Right kidney (tissue), 9 donors: ENCODE data around the gene ZSCAN20.
A peak's percentile ranks its signal among the peaks of the same experiment; 100 is the strongest.

Experiments used
- DNase-seq: peaks from one replicate; pipeline ENCODE4 v3.0.0-alpha.2; 2016
- long read RNA-seq, 8 donors: transcript quantifications; one replicate each; lab custom pipeline, GENCODE V29; 2026

Gene ZSCAN20
- long read RNA-seq, donor 1, result 0 reads
- long read RNA-seq, donor 2, result 0 reads
- long read RNA-seq, donor 3, result 0 reads
- long read RNA-seq, donor 4, result 0 reads
- long read RNA-seq, donor 5, result 0 reads
- long read RNA-seq, donor 6, result 0 reads
- long read RNA-seq, donor 7, result 0 reads
- long read RNA-seq, donor 8, full-length matches to known transcripts, result 1 of 1 reads
- long read RNA-seq, donor 8, partial matches to known transcripts, result 0 of 1 reads
- long read RNA-seq, donor 8, other reads (novel, unspliced or antisense), result 0 of 1 reads

GRCh38 chr1:33472269-33472980 lies at the start of gene ZSCAN20:
TSS of gene ZSCAN20 (plus strand) at chr1:33472645. CDS start at chr1:33479289, 6,644 bp downstream.
- DNase-seq, result peak; percentile 80

- DNase-seq, result no peak
Observed at GRCh38 chr1:33424205-33424604, 48.2 kb upstream of the ZSCAN20 start.

- no peak for DNase-seq
Observed at GRCh38 chr1:33424610-33425009, 47.8 kb upstream of the ZSCAN20 start.

GRCh38 chr1:33425900-33426299 lies 46.5 kb upstream of the ZSCAN20 start:
- DNase-seq, result no peak

GRCh38 chr1:33426916-33427315 lies 45.5 kb upstream of the ZSCAN20 start:
- DNase-seq, result no peak

- DNase-seq, result no peak
Observed at GRCh38 chr1:33428661-33429060, 43.8 kb upstream of the ZSCAN20 start.

GRCh38 chr1:33429332-33429731 lies 43.1 kb upstream of the ZSCAN20 start:
- DNase-seq, result no peak

- DNase-seq, result peak; percentile 81
Observed at GRCh38 chr1:33429856-33430691, 42.4 kb upstream of the ZSCAN20 start.

- peak; percentile 82 for DNase-seq
Observed at GRCh38 chr1:33430692-33431593, 41.5 kb upstream of the ZSCAN20 start, which contains the start of gene PHC2. TSS of gene PHC2 (minus strand) at chr1:33431095. CDS start at chr1:33375539, 55,556 bp downstream.

- DNase-seq, result no peak
Observed at GRCh38 chr1:33433509-33434362, 38.7 kb upstream of the ZSCAN20 start.

- DNase-seq, result no peak
Observed at GRCh38 chr1:33434363-33434750, 38.1 kb upstream of the ZSCAN20 start.

- no peak for DNase-seq
Observed at GRCh38 chr1:33435096-33435820, 37.2 kb upstream of the ZSCAN20 start.

GRCh38 chr1:33436557-33437285 lies 35.7 kb upstream of the ZSCAN20 start:
- DNase-seq, result no peak

GRCh38 chr1:33438364-33439160 lies 33.9 kb upstream of the ZSCAN20 start:
- DNase-seq, result no peak

GRCh38 chr1:33439662-33440061 lies 32.8 kb upstream of the ZSCAN20 start:
- no peak for DNase-seq

- no peak for DNase-seq
Observed at GRCh38 chr1:33441088-33441745, 31.2 kb upstream of the ZSCAN20 start.

GRCh38 chr1:33442141-33442540 lies 30.3 kb upstream of the ZSCAN20 start:
- no peak for DNase-seq
